HEK293 (cell line): ENCODE data around the gene ITPA.

Experiments
- CTCF ChIA-PET: fragments of 350-600 bp; formaldehyde crosslinking; extraction: SDS; loops from one replicate; lab custom pipeline; 2021; ENCODE audit warnings: antibody characterized with exemption; lab: Yijun Ruan, JAX
- POLR2A ChIA-PET: fragments of 300-600 bp; formaldehyde crosslinking; extraction: SDS; loops from one replicate; lab custom pipeline; 2020; ENCODE audit warnings: antibody characterized with exemption, inconsistent platforms; lab: Yijun Ruan, JAX
- H3K27ac ChIP-seq: fragments of 200-500 bp; sonication (Bioruptor generic); 2 replicates; pipeline ENCODE4 v1.5.1; 2014; ENCODE audit warnings: low read depth, low read length, control low read depth, inconsistent platforms; ENCODE audit errors: extremely low read depth
- H3K36me3 ChIP-seq, 2 experiments: fragments of 200-500 bp in 1 of 2; sonication (Bioruptor generic) in 1 of 2; 1 replicate in 1 of 2; 2 replicates in 1 of 2; pipeline ENCODE4 v1.5.1; 2014 to 2017; ENCODE audit warnings: inconsistent platforms in 2 of 2, low read length in 2 of 2; ENCODE audit not compliant: control insufficient read depth in 2 of 2, insufficient read depth in 1 of 2
- H3K4me1 ChIP-seq: fragments of 200-500 bp; sonication (Bioruptor generic); 2 replicates; pipeline ENCODE4 v1.5.1; 2014; ENCODE audit warnings: mild to moderate bottlenecking, low read length, inconsistent platforms; ENCODE audit not compliant: control insufficient read depth, insufficient read depth
- H3K4me3 ChIP-seq: 2 replicates; pipeline ENCODE4 v1.5.1; 2011; ENCODE audit warnings: low read depth, mild to moderate bottlenecking, control low read depth, low read length, moderate library complexity
- H3K9me3 ChIP-seq: fragments of 200-500 bp; sonication (Bioruptor generic); 2 replicates; pipeline ENCODE4 v1.5.1; 2014; ENCODE audit warnings: low read depth, low read length, inconsistent platforms; ENCODE audit not compliant: control insufficient read depth, insufficient read depth
- HOXC10 ChIP-seq: sonication (generic); formaldehyde crosslinking; IDR thresholded peaks from 2 replicates; pipeline ENCODE4 v1.8.1; 2023; ENCODE audit warnings: mild to moderate bottlenecking, missing genetic modification reagents
- KLF9 ChIP-seq: fragments of 450-650 bp; formaldehyde crosslinking; IDR thresholded peaks from 2 replicates; pipeline ENCODE4 v1.5.1; 2016; ENCODE audit warnings: missing biosample characterization, missing genetic modification characterization, low read depth
- SALL2 ChIP-seq: fragments of 450-650 bp; formaldehyde crosslinking; IDR thresholded peaks from 2 replicates; pipeline ENCODE4 v1.5.0; 2017; ENCODE audit warnings: missing biosample characterization, mild to moderate bottlenecking, missing genetic modification characterization, borderline replicate concordance
- ZNF16 ChIP-seq: fragments of 450-650 bp; formaldehyde crosslinking; IDR thresholded peaks from 2 replicates; pipeline ENCODE4 v1.5.1; 2016; ENCODE audit warnings: low read depth, missing biosample characterization, missing genetic modification characterization
- ZNF19 ChIP-seq: fragments of 450-650 bp; formaldehyde crosslinking; IDR thresholded peaks from 2 replicates; pipeline ENCODE4; 2016; ENCODE audit warnings: missing biosample characterization, missing genetic modification characterization, low read depth
- ZNF239 ChIP-seq: fragments of 450-650 bp; formaldehyde crosslinking; IDR thresholded peaks from 2 replicates; pipeline ENCODE4 v1.5.1; 2016; ENCODE audit warnings: missing biosample characterization, missing genetic modification characterization
- ZNF266 ChIP-seq: fragments of 450-650 bp; formaldehyde crosslinking; IDR thresholded peaks from 2 replicates; pipeline ENCODE4 v1.5.1; 2016; ENCODE audit warnings: missing biosample characterization, missing genetic modification characterization, low read depth
- ZNF366 ChIP-seq: fragments of 450-650 bp; formaldehyde crosslinking; conservative IDR thresholded peaks from 2 replicates; pipeline ENCODE4 v1.5.1; 2016; ENCODE audit warnings: missing biosample characterization, missing genetic modification characterization
- ZNF433 ChIP-seq: fragments of 450-650 bp; formaldehyde crosslinking; IDR thresholded peaks from 2 replicates; pipeline ENCODE4 v1.5.1; 2016; ENCODE audit warnings: missing biosample characterization, missing genetic modification characterization, low read depth
- ZNF585B ChIP-seq: fragments of 450-650 bp; formaldehyde crosslinking; IDR thresholded peaks from 2 replicates; pipeline ENCODE4 v1.5.1; 2016; ENCODE audit warnings: missing biosample characterization, missing genetic modification characterization
- ZNF664 ChIP-seq: fragments of 450-650 bp; formaldehyde crosslinking; IDR thresholded peaks from 2 replicates; pipeline ENCODE4 v1.5.1; 2016; ENCODE audit warnings: missing biosample characterization, missing genetic modification characterization
- ZNF792 ChIP-seq: fragments of 450-650 bp; formaldehyde crosslinking; IDR thresholded peaks from 2 replicates; pipeline ENCODE4 v1.5.1; 2016; ENCODE audit warnings: missing biosample characterization, missing genetic modification characterization
- ZNF843 ChIP-seq: fragments of 450-650 bp; formaldehyde crosslinking; IDR thresholded peaks from 2 replicates; pipeline ENCODE4 v1.5.1; 2016; ENCODE audit warnings: missing biosample characterization, missing genetic modification characterization
- TF ChIP-seq, protein P1 (sequence below): fragments of 450-650 bp; formaldehyde crosslinking; IDR thresholded peaks from 2 replicates; pipeline ENCODE4 v1.5.1; 2016; ENCODE audit warnings: missing biosample characterization, missing genetic modification characterization, borderline replicate concordance
- TF ChIP-seq, protein P2 (sequence below): fragments of 450-650 bp; formaldehyde crosslinking; IDR thresholded peaks from 2 replicates; pipeline ENCODE4 v1.5.1; 2016; ENCODE audit warnings: missing biosample characterization, missing genetic modification characterization
- TF ChIP-seq, protein P3 (sequence below): sonication (generic); formaldehyde crosslinking; IDR thresholded peaks from 2 replicates; pipeline ENCODE4 v1.8.1; 2022; ENCODE audit warnings: mild to moderate bottlenecking, moderate library complexity, missing genetic modification reagents

The ITPA gene

DNA sequence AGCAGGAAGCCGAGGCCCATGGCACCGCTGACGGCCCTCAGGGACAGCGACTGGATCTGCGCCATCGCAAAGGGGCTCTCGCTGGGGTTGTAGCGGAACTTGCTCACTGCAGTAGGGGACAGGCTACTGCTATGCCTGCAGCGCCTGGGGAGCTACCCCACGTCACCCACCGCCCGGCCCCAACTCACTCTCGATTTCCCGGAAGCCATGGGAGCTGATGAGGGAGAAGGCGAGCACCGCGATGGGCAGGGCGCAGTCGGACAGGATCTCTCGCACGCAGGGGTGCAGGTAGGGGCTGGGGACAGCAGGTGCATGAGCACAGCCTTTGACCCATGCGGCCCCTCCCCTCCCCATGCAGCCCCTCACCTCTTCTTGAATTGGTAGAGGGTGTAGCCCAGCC is 19.9 kb downstream of the ITPA start:
- Histone ChIP-seq H3K36me3 (peaks cover 0 to 14% of the 10 kb centered on the region in 2 experiments; a peak in 1 of 3 replicates), H3K27ac (no peak overlapping the region), H3K4me1 (no peaks in the 10 kb centered on the region), H3K9me3 (no peaks in the 10 kb centered on the region), H3K4me3 (no peak overlapping the region)
- TF ChIP-seq, protein P1, sequence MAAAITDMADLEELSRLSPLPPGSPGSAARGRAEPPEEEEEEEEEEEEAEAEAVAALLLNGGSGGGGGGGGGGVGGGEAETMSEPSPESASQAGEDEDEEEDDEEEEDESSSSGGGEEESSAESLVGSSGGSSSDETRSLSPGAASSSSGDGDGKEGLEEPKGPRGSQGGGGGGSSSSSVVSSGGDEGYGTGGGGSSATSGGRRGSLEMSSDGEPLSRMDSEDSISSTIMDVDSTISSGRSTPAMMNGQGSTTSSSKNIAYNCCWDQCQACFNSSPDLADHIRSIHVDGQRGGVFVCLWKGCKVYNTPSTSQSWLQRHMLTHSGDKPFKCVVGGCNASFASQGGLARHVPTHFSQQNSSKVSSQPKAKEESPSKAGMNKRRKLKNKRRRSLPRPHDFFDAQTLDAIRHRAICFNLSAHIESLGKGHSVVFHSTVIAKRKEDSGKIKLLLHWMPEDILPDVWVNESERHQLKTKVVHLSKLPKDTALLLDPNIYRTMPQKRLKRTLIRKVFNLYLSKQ (tag by site-specific recombination): no peak
- no peak for TF ChIP-seq ZNF433 (tag by site-specific recombination)
- no peak for TF ChIP-seq ZNF366 (tag by site-specific recombination)
- TF ChIP-seq ZNF16 (tag by site-specific recombination): no peak
- TF ChIP-seq, protein P2, sequence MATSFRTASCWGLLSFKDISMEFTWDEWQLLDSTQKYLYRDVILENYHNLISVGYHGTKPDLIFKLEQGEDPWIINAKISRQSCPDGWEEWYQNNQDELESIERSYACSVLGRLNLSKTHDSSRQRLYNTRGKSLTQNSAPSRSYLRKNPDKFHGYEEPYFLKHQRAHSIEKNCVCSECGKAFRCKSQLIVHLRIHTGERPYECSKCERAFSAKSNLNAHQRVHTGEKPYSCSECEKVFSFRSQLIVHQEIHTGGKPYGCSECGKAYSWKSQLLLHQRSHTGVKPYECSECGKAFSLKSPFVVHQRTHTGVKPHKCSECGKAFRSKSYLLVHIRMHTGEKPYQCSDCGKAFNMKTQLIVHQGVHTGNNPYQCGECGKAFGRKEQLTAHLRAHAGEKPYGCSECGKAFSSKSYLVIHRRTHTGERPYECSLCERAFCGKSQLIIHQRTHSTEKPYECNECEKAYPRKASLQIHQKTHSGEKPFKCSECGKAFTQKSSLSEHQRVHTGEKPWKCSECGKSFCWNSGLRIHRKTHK (tag by site-specific recombination): no peak
- TF ChIP-seq HOXC10 (CRISPR knock-in tag): no peak
- no peak for TF ChIP-seq ZNF792 (tag by site-specific recombination)
- TF ChIP-seq, protein P3, sequence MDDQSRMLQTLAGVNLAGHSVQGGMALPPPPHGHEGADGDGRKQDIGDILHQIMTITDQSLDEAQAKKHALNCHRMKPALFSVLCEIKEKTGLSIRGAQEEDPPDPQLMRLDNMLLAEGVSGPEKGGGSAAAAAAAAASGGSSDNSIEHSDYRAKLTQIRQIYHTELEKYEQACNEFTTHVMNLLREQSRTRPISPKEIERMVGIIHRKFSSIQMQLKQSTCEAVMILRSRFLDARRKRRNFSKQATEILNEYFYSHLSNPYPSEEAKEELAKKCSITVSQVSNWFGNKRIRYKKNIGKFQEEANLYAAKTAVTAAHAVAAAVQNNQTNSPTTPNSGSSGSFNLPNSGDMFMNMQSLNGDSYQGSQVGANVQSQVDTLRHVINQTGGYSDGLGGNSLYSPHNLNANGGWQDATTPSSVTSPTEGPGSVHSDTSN (CRISPR knock-in tag): no peak
- TF ChIP-seq ZNF266: no peak
- POLR2A ChIA-PET: no interaction called here
- CTCF ChIA-PET: interaction anchor here (0.6 kb wide), 1 partner anchor 17 kb away, joined by 5 read pairs; no protein-coding TSS in a partner anchor

DNA sequence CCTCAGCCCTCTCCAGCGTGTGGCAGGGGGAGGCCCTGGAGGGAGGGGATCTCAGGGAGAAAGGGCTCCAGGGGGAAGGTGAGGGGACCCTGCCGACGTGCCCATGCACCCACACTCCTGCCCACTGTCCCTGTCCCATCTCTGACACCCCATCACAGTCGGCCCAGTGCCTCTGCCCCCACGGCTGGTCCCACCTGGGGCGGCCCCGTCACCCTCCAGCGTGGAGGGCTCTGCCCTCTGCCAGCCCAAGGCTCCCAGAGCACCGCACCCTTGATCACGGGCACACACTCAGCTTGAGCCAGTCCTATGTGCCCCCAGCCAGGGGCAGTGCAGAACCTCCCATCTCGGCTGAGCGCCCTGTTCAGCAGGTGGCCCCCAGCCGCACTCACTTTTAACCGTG is 20.5 kb downstream of the ITPA start:
- CTCF ChIA-PET: interaction anchor here (0.6 kb wide), 1 partner anchor 17 kb away, joined by 5 read pairs; no protein-coding TSS in a partner anchor
- Histone ChIP-seq H3K4me3 (no peak overlapping the region), H3K36me3 (peaks cover 0 to 14% of the 10 kb centered on the region in 2 experiments; a peak in 1 of 3 replicates), H3K9me3 (no peaks in the 10 kb centered on the region), H3K4me1 (no peaks in the 10 kb centered on the region), H3K27ac (no peak overlapping the region)
- TF ChIP-seq SALL2 (tag by site-specific recombination): no peak
- POLR2A ChIA-PET: no interaction called here

DNA sequence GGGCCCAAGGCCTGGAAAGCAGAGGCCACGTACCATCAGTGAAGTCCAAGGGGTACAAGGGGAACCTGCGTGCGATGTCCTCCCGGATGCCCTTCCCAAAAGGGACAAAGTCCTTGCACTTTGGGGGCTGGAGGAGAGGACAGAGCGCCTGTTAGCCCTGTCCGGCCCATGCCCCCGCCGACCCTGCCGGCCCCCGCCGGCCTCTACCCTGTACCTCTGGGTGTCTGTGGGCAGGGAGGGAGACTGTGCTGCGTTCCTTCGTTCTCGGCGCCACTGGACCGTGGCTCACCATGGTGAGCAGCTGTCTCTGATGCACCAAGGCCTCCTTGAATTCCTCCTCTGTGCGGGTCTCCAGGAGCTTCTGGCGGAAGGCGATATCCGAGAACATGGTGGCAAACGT is 21.8 kb downstream of the ITPA start:
- Histone ChIP-seq H3K4me3 (no peak overlapping the region), H3K27ac (no peak overlapping the region), H3K9me3 (no peaks in the 10 kb centered on the region), H3K4me1 (no peaks in the 10 kb centered on the region), H3K36me3 (peaks cover 0 to 14% of the 10 kb centered on the region in 2 experiments; a peak in 1 of 3 replicates)
- no peak for TF ChIP-seq ZNF843 (tag by site-specific recombination)
- no peak for TF ChIP-seq ZNF19 (tag by site-specific recombination)
- TF ChIP-seq ZNF664 (tag by site-specific recombination): no peak
- TF ChIP-seq KLF9 (tag by site-specific recombination): no peak
- no peak for TF ChIP-seq ZNF239
- TF ChIP-seq ZNF585B (tag by site-specific recombination): no peak
- ChIA-PET POLR2A (no interaction called here), CTCF (no interaction called here)
